ENCODE results near the gene MIOX.

Gene MIOX

DNA sequence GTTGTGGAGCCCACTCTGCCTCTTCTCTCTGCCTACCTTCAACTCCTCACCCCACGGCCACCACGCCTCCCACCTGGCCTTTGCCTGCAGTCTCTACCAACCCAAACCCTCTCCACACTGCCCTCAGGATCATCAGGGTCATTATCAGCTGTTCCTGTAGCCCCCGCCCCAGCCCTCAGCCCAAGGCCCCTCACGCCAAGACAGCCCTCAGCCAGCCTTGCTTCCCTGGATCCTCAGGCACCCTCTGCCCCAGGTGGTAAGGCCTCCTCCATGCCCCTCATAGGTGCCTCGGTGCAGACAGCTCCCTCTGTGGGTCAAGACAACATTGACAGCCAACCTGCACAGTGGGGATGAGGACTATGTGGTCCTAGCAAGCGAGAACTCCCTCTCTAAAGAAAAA, 13.6 kb upstream of the MIOX start:
- DNase-seq (ENCODE audit: low read depth, low spot score): no peak

- no peak for DNase-seq (ENCODE audit: low read depth, low spot score)
Measured at GRCh38 chr22:50473855-50474671, 12.6 kb upstream of the MIOX start.

DNA sequence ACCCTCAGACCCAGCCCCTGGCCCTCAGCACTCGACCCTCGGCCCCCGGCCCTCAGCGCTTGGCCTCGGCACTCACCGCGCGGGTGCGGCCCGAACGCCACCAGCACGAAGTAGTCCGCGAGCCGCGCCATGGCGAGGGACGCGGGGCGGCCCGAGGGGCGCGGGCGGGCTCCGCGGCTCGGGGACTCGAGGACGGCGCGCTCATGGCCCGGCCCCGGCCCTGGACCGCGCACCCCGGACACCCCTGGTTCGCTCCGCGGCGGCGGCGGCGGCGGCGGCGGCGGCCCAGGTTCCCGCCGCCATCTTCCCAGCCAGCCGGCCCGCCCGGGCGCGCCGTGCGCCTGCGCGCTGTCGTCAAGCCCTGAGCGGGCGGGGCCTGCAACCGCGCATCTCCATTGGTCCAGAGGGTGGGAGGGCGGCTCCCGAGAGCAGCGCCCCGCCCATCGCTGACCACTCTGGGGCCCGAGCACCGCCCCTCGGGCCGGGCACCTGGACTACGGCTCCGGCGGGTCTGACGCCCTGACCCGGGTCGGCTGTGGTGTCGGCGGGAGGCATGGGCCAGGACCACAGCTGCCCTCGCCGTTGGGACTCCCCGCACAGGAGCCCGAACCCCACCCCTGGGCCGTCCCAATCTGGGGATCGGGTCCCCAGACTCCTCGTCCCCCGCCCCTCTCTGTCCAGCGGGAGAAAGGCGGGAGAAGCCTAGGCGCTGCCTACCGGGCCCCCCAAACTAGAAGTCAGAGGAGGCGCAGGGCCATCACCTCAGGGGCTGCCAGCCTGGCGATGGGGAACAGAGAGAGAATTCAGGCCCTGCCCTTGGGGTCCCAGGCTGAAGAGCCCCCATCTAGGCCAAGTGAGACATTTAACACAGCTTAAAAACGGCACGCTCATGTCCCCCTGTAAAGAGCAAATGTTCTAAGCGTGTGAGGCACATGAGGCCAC, 11.7 kb upstream of the MIOX start, which contains the start of gene SBF1:
SBF1 (minus strand) TSS at position 326 of the 942 bp plus-strand sequence; CDS start at position 131, 195 bp downstream.
- DNase-seq (ENCODE audit: low read depth, low spot score): peak; percentile 33

DNA sequence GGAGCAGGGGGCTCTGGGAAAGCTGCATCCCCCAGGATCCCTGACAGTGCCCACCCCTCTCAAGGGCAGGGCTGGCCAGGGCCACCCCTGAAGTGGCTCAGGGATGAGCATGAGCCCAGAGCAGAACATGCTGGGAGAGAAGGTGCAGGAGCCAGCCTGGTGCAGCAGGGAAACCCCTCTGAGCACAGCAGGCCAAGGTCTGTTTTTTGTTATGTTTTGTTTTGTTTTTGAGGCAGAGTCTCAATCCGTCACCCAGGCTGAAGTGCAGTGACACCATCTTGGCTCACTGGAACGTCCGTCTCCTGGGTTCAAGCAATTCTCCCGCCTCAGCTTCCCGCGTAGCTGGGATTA, 11.0 kb upstream of the MIOX start:
- DNase-seq (ENCODE audit: low read depth, low spot score): no peak

DNA sequence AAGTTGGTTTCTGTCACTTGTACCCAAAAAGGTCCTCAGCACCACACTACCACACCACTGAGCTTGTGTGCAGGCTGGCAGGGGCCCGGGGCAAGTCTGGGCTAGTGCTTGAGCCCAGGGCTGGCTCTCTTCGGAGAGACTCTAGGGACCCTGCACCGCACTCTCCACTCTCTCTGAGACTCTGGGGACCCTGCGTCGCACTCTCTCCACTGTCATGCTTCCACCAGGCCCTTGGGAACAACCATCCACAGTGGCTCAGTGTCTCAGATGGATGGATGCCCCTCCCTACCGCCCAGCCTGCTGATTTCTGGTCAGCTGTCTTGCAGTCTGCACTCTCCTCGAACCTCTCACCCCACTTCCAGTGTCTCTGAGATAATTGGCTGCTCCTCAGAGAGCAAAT, 9.8 kb upstream of the MIOX start:
- no peak for DNase-seq (ENCODE audit: low read depth, low spot score)

GRCh38 chr22:50477923-50478322, 8.7 kb upstream of the MIOX start:
- DNase-seq (ENCODE audit: low read depth, low spot score): no peak

- no peak for DNase-seq (ENCODE audit: low read depth, low spot score)
Measured at GRCh38 chr22:50479721-50480120, 6.9 kb upstream of the MIOX start.

DNA sequence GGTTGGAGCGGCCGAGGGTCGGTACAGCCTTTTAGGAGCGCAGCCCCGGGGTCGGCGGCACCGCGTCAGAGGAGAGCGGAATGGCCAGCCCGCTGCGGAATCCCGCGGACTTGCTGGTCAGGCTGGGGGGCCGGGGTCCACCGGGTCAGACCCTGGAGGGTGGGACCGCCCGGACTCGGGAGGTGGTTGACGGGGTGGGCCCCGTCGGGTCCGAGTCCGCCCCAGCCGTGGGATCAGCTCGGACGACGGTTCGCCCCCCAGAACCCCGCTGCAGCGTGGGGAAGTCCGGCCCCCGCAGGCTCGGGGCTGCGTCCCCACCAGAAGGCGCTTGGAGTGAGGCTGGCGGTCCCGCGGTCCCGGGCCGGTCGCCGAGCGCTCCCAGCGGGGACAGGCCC, 5.6 kb upstream of the MIOX start:
- DNase-seq (ENCODE audit: low read depth, low spot score): no peak

GRCh38 chr22:50481440-50482106, 5.1 kb upstream of the MIOX start, which contains the start of gene ADM2:
ADM2 (plus strand) TSS chr22:50481543; CDS start chr22:50481848, 305 bp downstream.
- no peak for DNase-seq (ENCODE audit: low read depth, low spot score)

DNA sequence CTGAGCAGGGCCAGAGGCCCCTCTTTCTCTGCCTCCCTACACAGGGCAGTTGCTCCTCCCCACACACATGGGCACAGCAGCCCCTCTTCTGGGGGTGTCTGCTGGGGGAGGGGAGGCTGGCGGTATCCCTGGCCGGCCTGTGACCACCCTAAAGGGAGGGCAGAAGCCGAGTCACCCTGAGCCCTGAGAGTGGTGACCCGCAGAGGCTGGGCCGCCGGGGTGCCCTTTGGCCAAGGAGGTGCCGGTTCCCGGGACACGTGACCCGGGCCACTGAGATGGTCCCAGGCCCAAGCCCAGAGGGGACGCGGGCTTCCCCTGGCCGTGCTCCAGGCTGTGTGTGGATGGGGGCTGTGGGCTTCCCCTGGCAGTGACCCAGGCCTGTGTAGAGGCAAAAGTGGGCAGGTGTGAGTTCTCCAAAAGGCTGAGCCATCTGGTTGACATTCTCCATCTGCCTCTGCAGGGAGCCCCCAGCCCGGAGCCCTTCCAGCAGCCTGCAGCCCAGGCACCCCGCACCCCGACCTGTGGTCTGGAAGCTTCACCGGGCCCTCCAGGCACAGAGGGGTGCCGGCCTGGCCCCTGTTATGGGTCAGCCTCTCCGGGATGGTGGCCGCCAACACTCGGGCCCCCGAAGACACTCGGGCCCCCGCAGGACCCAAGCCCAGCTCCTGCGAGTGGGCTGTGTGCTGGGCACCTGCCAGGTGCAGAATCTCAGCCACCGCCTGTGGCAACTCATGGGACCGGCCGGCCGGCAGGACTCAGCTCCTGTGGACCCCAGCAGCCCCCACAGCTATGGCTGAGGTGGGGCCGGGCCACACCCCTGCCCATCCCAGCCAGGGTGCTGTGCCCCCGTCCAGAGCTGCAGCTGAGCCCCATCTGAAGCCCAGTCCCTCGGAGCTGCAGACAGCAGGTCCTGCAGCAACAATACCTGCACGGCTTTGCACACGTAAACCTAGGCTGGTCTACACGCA, 4.3 kb upstream of the MIOX start:
- DNase-seq (ENCODE audit: low read depth, low spot score): no peak

DNA sequence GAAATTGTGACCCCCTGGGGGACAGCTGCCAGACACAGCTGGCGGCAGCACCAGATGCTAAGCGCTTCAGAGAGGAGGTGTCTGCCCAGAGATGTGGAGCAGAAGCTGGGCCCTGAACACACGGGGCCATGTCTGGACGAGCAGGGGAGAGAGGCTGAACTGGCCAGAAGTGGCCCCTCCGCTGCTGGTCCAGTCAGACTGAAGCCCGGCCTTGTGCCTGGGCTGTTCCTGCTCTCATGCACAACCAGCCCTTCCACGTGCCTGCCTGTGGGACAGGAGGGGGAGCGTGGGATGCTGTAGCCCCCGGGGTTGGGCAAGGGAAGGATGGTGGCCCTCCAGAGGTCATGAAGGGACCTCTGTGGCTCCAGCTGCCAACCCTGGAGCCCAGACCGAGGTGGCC, 3.6 kb upstream of the MIOX start:
- DNase-seq (ENCODE audit: low read depth, low spot score): no peak

DNA sequence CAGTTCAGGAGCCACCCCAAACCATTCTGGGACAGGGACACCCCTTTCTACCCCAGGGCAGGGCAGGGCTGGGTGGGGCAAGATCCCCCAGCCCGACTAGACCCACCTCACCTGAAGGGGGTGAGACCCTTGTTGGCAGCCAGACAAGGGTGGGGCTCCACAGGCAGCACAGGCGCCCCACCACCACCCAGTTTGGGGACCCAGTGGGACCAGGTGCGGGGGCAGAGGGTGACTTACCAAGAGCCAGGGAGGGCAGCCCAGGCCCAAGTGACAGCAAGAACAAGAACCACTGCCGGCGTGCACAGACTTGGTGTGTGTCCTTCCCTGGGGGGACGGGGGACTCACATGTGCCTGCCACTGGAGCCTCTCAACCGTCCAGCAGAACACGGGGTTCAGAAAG, 3.1 kb upstream of the MIOX start:
- DNase-seq (ENCODE audit: low read depth, low spot score): no peak

GRCh38 chr22:50483977-50484853, 2.4 kb upstream of the MIOX start:
- DNase-seq (ENCODE audit: low read depth, low spot score): no peak

DNA sequence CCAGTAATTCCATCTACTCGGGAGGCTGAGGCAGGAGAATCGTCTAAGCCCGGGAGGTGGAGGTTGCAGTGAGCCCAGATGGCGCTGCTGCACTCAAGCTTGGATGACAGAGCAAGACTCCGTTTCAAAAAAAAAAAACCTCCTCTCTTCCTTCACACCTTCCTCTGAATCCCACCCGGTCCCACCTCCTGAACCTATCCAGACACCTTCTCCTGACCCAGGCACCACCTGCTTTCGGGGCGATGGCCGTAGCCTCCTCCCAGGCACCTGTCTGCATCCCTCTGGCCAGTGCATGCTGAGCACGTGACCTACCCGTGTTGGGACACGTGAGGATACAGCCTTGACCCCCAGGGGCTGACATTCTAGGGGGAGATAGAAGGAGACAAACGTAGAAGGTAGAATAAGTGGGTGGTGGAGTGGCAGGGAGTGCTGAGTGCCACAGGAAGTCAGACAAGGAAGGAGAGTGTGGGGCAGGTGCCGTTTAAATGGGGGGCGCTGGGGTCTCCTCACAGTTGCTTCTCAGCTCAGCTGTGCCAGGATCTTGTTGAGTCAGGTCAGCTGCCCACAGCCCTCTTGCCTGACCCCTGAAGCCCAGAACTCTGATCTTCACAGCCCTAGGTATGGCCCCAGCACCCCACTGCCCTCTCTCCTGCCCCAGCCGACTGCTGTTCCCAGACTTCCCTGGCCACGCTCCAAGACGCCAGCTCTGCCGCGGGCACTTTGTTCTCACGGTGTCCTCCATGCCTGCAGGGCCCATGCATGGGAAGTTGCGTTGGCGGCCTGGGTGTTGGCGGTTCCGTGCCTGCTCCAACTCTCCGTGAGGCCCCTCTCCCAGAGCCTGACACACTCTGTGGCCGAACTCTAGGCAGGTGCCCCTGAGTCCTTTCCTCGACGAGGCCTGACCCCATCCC, 1.2 kb upstream of the MIOX start:
- no peak for DNase-seq (ENCODE audit: low read depth, low spot score)

DNA sequence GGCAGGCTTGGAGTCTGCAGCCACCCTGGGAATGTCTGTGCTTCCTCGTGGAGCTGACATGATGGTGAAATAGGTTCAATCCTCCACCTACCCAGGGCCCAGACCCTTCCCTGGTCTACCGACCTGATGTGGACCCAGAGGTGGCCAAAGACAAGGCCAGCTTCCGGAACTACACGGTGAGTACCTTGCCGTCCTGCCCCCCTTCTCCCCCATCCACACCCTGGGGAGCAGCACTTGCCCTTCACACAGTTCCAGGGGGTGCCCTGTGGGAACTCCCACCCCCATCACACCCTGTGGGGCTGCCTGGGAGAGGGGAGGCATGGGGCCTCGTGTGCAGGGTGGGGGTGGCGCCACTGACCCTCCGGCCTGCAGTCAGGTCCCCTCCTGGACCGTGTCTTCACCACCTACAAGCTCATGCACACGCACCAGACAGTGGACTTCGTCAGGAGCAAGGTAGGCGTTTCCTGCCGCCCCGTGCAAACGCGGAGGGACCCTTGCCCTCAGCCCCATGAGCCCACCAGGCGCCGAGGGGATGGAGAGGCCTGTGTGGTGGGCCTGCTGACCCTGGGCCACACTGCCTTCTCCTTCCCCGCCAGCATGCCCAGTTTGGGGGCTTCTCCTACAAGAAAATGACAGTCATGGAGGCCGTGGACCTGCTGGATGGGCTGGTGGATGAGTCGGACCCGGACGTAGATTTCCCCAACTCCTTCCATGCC, 789 bp downstream of the MIOX start:
- no peak for DNase-seq (ENCODE audit: low read depth, low spot score)

GRCh38 chr22:50488006-50488677, 1.5 kb downstream of the MIOX start:
- DNase-seq (ENCODE audit: low read depth, low spot score): no peak

- DNase-seq (ENCODE audit: low read depth, low spot score): no peak
Measured at GRCh38 chr22:50488886-50489285, 2.2 kb downstream of the MIOX start.
